CD14-positive monocyte (primary cell): ENCODE measurements around the gene LAMB2. TPM values are rescaled to one million over a fixed set of nuclear protein-coding genes. Genes with fewer than 3 reads are reported as not detected.

Experiments
- DNase-seq, 3 donors: peaks; one replicate each; pipeline ENCODE4 v3.0.0-alpha.2; 2011 to 2022
- H2AFZ ChIP-seq: 2 replicates; pipeline ENCODE4 v1.6.0; 2012; ENCODE audit warnings: mild to moderate bottlenecking, low read depth, low read length, inconsistent platforms; ENCODE audit not compliant: insufficient read depth, poor library complexity, severe bottlenecking
- H3K27ac ChIP-seq, 2 donors: 1 replicate in 1 of 2; 2 replicates in 1 of 2; pipeline ENCODE4 v1.5.1; 2012 to 2013; ENCODE audit warnings: low read length in 2 of 2, control low read depth in 1 of 2, inconsistent platforms in 1 of 2, low read depth in 1 of 2, mild to moderate bottlenecking in 1 of 2
- H3K27me3 ChIP-seq, 2 donors: one replicate each; pipeline versions ENCODE4 v1.6.0 to v1.6.1; 2011 to 2013; ENCODE audit warnings: low read length in 2 of 2; ENCODE audit not compliant: control insufficient read depth in 2 of 2, insufficient read depth in 2 of 2
- H3K36me3 ChIP-seq, 2 donors: replicated peaks in 1 of 2; 1 replicate in 1 of 2; 2 replicates in 1 of 2; pipeline versions ENCODE4 v1.5.1 to v1.6.1; 2012 to 2013; ENCODE audit warnings: low read length in 2 of 2, control low read depth in 1 of 2, inconsistent platforms in 1 of 2, mild to moderate bottlenecking in 1 of 2; ENCODE audit not compliant: insufficient read depth in 2 of 2, control insufficient read depth in 1 of 2
- H3K4me1 ChIP-seq, 2 donors: 1 replicate in 1 of 2; 2 replicates in 1 of 2; pipeline versions ENCODE4 v1.5.1 to v1.6.1; 2012 to 2013; ENCODE audit warnings: low read length in 2 of 2, control low read depth in 1 of 2, inconsistent platforms in 1 of 2, mild to moderate bottlenecking in 1 of 2, moderate library complexity in 1 of 2; ENCODE audit not compliant: insufficient read depth in 2 of 2, control insufficient read depth in 1 of 2
- H3K4me2 ChIP-seq: replicated peaks from 2 replicates; pipeline ENCODE3; 2012; ENCODE audit warnings: low read length, moderate library complexity, mild to moderate bottlenecking; ENCODE audit not compliant: poor library complexity, severe bottlenecking; ENCODE audit errors: extremely low read depth
- H3K4me3 ChIP-seq, 3 experiments: fragments of 200-600 bp in 1 of 3; sonication (generic) in 1 of 3; replicated peaks in 1 of 3; 1 replicate in 2 of 3; 2 replicates in 1 of 3; pipeline ENCODE4 v1.5.1; 2011 to 2013; ENCODE audit warnings: low read length in 3 of 3, mild to moderate bottlenecking in 3 of 3, control low read depth in 2 of 3, low read depth in 2 of 3, inconsistent platforms in 1 of 3, moderate library complexity in 1 of 3
- H3K79me2 ChIP-seq: 2 replicates; pipeline ENCODE4 v1.6.0; 2012; ENCODE audit warnings: mild to moderate bottlenecking, control low read depth, inconsistent platforms, low read length, moderate library complexity; ENCODE audit not compliant: insufficient read depth
- H3K9ac ChIP-seq: 2 replicates; pipeline ENCODE4 v1.6.0; 2017; ENCODE audit warnings: low read length, mild to moderate bottlenecking; ENCODE audit not compliant: insufficient read depth, poor library complexity, severe bottlenecking
- H3K9me3 ChIP-seq, 2 donors: replicated peaks in 1 of 2; 1 replicate in 1 of 2; 2 replicates in 1 of 2; pipeline versions ENCODE4 v1.5.1 to v1.6.1; 2012 to 2013; ENCODE audit warnings: low read length in 2 of 2, control low read depth in 1 of 2; ENCODE audit not compliant: control insufficient read depth in 1 of 2, insufficient read depth in 1 of 2
- H4K20me1 ChIP-seq: 2 replicates; pipeline ENCODE4 v1.6.0; 2012; ENCODE audit warnings: mild to moderate bottlenecking, low read length, control low read depth, moderate library complexity; ENCODE audit not compliant: insufficient read depth
- H3K27ac Mint-ChIP-seq, 7 donors: one replicate each; pipeline ENCODE4 v1.8.0; 2020; ENCODE audit warnings: mild to moderate bottlenecking in 7 of 7, mixed read lengths in 7 of 7, moderate library complexity in 6 of 7, inconsistent platforms in 2 of 7
- H3K27me3 Mint-ChIP-seq, 3 donors: one replicate each; pipeline ENCODE4 v1.8.0; 2021 to 2022; ENCODE audit warnings: low read depth in 3 of 3, mild to moderate bottlenecking in 3 of 3, mixed read lengths in 3 of 3, moderate library complexity in 3 of 3, inconsistent platforms in 1 of 3
- H3K36me3 Mint-ChIP-seq, 2 donors: one replicate each; pipeline ENCODE4 v1.8.0; 2020; ENCODE audit warnings: mixed read lengths in 2 of 2, inconsistent platforms in 1 of 2, mild to moderate bottlenecking in 1 of 2
- H3K4me1 Mint-ChIP-seq: one replicate; pipeline ENCODE4 v1.8.0; 2020; ENCODE audit warnings: mild to moderate bottlenecking, mixed read lengths
- H3K4me3 Mint-ChIP-seq, 2 donors: one replicate each; pipeline ENCODE4 v1.8.0; 2020; ENCODE audit warnings: mild to moderate bottlenecking in 2 of 2, mixed read lengths in 2 of 2, moderate library complexity in 1 of 2
- H3K9me3 Mint-ChIP-seq, 7 donors: one replicate each; pipeline ENCODE4 v1.8.0; 2020 to 2022; ENCODE audit warnings: mixed read lengths in 7 of 7, mild to moderate bottlenecking in 6 of 7, moderate library complexity in 6 of 7, inconsistent platforms in 2 of 7
- CTCF ChIP-seq: fragments of 200-600 bp; IDR thresholded peaks from one replicate; pipeline ENCODE4 v1.8.0; 2022; ENCODE audit warnings: antibody characterized with exemption, mild to moderate bottlenecking
- WGBS: methylation state at CpG from one replicate; pipeline ENCODE4 v1.1.5; 2013; ENCODE audit warnings: missing lambda C conversion rate; ENCODE audit not compliant: insufficient coverage; 5-methylcytosine and 5-hydroxymethylcytosine counted together
- intact Hi-C, 2 donors: fragments of 100-400 bp; cut with micrococcal nuclease; formaldehyde crosslinking; loops; one replicate each; pipeline versions ENCODE4 v1.15.0 to v1.15.1; 2023
- polyA plus RNA-seq, 3 donors: library from polyadenylated mRNA; depleted of rRNA in 1 of 3; unstranded in 2 of 3; stranded (reverse) in 1 of 3; fragments of 300-500 nt in 2 of 3; fragments of >200 nt in 1 of 3; fragmentation: Illumina TruSeq in 2 of 3; gene quantifications; 1 replicate in 2 of 3; 2 replicates in 1 of 3; pipeline ENCODE4 v1.2.3, GENCODE V29; 2012 to 2021

Gene LAMB2
- polyA plus RNA-seq, 3 donors = 4.0 to 59.3 (median 7.6) TPM

- Histone ChIP-seq H3K9me3 (no peaks in the 10 kb centered on the region), H3K79me2 (peaks cover 19% of the 10 kb centered on the region), H2AFZ (no peak overlapping the region), H3K4me2 (no peak overlapping the region), H3K9ac (no peak overlapping the region), H4K20me1 (no peaks in the 10 kb centered on the region), H3K27me3 (no peaks in the 10 kb centered on the region), H3K4me3 (no peak overlapping the region), H3K36me3 (peaks cover 4 to 7% of the 10 kb centered on the region in 2 donors), H3K4me1 (peaks cover 16 to 23% of the 10 kb centered on the region in 2 donors), H3K27ac (no peak overlapping the region)
- no peaks in the 10 kb centered on the region for H3K27me3 Mint-ChIP-seq
- H3K36me3 Mint-ChIP-seq = peaks cover 4% of the 10 kb centered on the region in 2 donors
- TF ChIP-seq CTCF = no peak
- peaks cover 0 to 2% (median 0%) of the 10 kb centered on the region in 7 donors for H3K9me3 Mint-ChIP-seq
- H3K27ac Mint-ChIP-seq = peak overlapping the region in 1 of 7 donors; percentile 40
- 97% methylated on average over 16 of the region's 17 CpGs for WGBS
- DNase-seq = no peak
- intact Hi-C loops = no loop called here
- peaks cover 11% of the 10 kb centered on the region for H3K4me1 Mint-ChIP-seq
- H3K4me3 Mint-ChIP-seq = no peak overlapping the region
Measured at GRCh38 chr3:49123687-49124086, 9.2 kb downstream of the LAMB2 start.

GRCh38 chr3:49122886-49123545 is 9.8 kb downstream of the LAMB2 start:
- Mint-ChIP-seq H3K4me3 (no peak overlapping the region), H3K27ac (no peak overlapping the region), H3K4me1 (peaks cover 11% of the 10 kb centered on the region), H3K27me3 (no peaks in the 10 kb centered on the region), H3K36me3 (peaks cover 7 to 11% of the 10 kb centered on the region in 2 donors), H3K9me3 (peaks cover 0 to 2% (median 0%) of the 10 kb centered on the region in 7 donors)
- no peak for DNase-seq
- H3K9ac ChIP-seq = no peak overlapping the region
- no peaks in the 10 kb centered on the region for H3K27me3 ChIP-seq
- intact Hi-C loops = no loop called here
- H3K27ac ChIP-seq = no peak overlapping the region
- H4K20me1 ChIP-seq = no peaks in the 10 kb centered on the region
- H3K4me3 ChIP-seq = no peak overlapping the region
- TF ChIP-seq CTCF = no peak
- H3K4me2 ChIP-seq = no peak overlapping the region
- 98% methylated on average over 17 of the region's 17 CpGs for WGBS
- peaks cover 11 to 14% of the 10 kb centered on the region in 2 donors for H3K36me3 ChIP-seq
- H3K9me3 ChIP-seq = no peaks in the 10 kb centered on the region
- H2AFZ ChIP-seq = no peak overlapping the region
- H3K79me2 ChIP-seq = peaks cover 22% of the 10 kb centered on the region
- peaks cover 16 to 23% of the 10 kb centered on the region in 2 donors for H3K4me1 ChIP-seq
